K562 (cell line): ENCODE results near the gene LTBP1. TPM values are rescaled to one million over a fixed set of nuclear protein-coding genes. Genes with fewer than 3 reads are reported as not detected.

Source experiments
- ATAC-seq: fragments of 200-7000 bp; cut with Tn5 transposase; 3 replicates; pipeline ENCODE4 v1.9.1; 2020; ENCODE audit warnings: moderate library complexity
- BruUV-seq: library from RNA; stranded (reverse); fragments of 400-500 nt; replicated peaks from 2 replicates; lab custom pipeline; 2021; lab: Mats Ljungman, UMichigan
- CTCF ChIA-PET: fragments of 300-600 bp; formaldehyde crosslinking; extraction: SDS; loops from one replicate; lab custom pipeline; 2021; ENCODE audit warnings: low intra/inter-chr PET ratio; lab: Yijun Ruan, JAX
- POLR2A ChIA-PET: fragments of 300-600, 350-650 bp; sonication (Branson Sonifier 250); formaldehyde crosslinking; extraction: SDS; loops from one replicate; lab custom pipeline; 2021; ENCODE audit warnings: antibody characterized with exemption, inconsistent platforms; lab: Yijun Ruan, JAX
- DNase-seq, 4 experiments: peaks; one replicate each; pipeline versions ENCODE4 v3.0.0 to v3.0.0-alpha.2; 2011 to 2018; ENCODE audit warnings: low spot score in 3 of 4, mixed read lengths in 3 of 4; ENCODE audit errors: extremely low read depth in 1 of 4
- FAIRE-seq: peaks from 2 replicates; lab custom pipeline; 2011; peaks lifted over from hg19 to GRCh38; lab: Jason Lieb, UNC
- H2AFZ ChIP-seq: 2 replicates; pipeline ENCODE4 v1.6.0; 2011; ENCODE audit warnings: low read depth, low read length, control low read depth, inconsistent platforms
- H3K27ac ChIP-seq: fragments of 200-600 bp; 3 replicates; pipeline ENCODE4 v1.8.0; 2011; ENCODE audit warnings: low read depth, mild to moderate bottlenecking, control low read depth, inconsistent platforms, low read length, moderate library complexity, mixed read lengths; ENCODE audit errors: extremely low read depth
- H3K27me3 ChIP-seq, 2 experiments: fragments of 300-600 bp in 1 of 2; 2 replicates in 1 of 2; 3 replicates in 1 of 2; pipeline versions ENCODE4 v1.6.0 to v1.8.0; 2011; ENCODE audit warnings: inconsistent platforms in 2 of 2, low read length in 2 of 2, mild to moderate bottlenecking in 1 of 2, mixed read lengths in 1 of 2, moderate library complexity in 1 of 2; ENCODE audit not compliant: control insufficient read depth in 2 of 2, insufficient read depth in 2 of 2
- H3K36me3 ChIP-seq: fragments of 300-600 bp; 3 replicates; pipeline ENCODE4 v1.8.0; 2011; ENCODE audit warnings: mild to moderate bottlenecking, low read length, inconsistent platforms; ENCODE audit not compliant: control insufficient read depth, insufficient read depth
- H3K4me1 ChIP-seq, 2 experiments: fragments of 200-600 bp in 1 of 2; replicated peaks in 1 of 2; 2 replicates in 1 of 2; 3 replicates in 1 of 2; pipeline versions ENCODE4 v1.5.1 to v1.8.0; 2011; ENCODE audit warnings: inconsistent platforms in 2 of 2, low read length in 2 of 2, mild to moderate bottlenecking in 1 of 2, mixed read lengths in 1 of 2, moderate library complexity in 1 of 2; ENCODE audit not compliant: control insufficient read depth in 2 of 2, insufficient read depth in 2 of 2
- H3K4me2 ChIP-seq: 2 replicates; pipeline ENCODE4 v1.6.1; 2011; ENCODE audit warnings: low read length, control low read depth, inconsistent platforms, mixed read lengths; ENCODE audit not compliant: insufficient read depth
- H3K4me3 ChIP-seq: fragments of 200-600 bp; sonication (generic), shearing (Covaris generic); 2 replicates; pipeline ENCODE4 v1.5.1; 2016; ENCODE audit warnings: control low read depth, inconsistent platforms
- H3K79me2 ChIP-seq: fragments of 200-600 bp; 3 replicates; pipeline ENCODE4 v1.8.0; 2011; ENCODE audit warnings: low read length, inconsistent platforms; ENCODE audit not compliant: control insufficient read depth, insufficient read depth
- H3K9ac ChIP-seq, 2 experiments: 2 replicates each; pipeline versions ENCODE4 v1.6.0 to v1.6.1; 2011; ENCODE audit warnings: low read depth in 2 of 2, low read length in 2 of 2, control low read depth in 1 of 2, inconsistent platforms in 1 of 2, mild to moderate bottlenecking in 1 of 2, mixed read lengths in 1 of 2; ENCODE audit not compliant: insufficient read depth in 1 of 2
- H3K9me1 ChIP-seq: one replicate; pipeline ENCODE4 v1.6.0; 2011; ENCODE audit warnings: inconsistent platforms, mild to moderate bottlenecking, low read length, moderate library complexity; ENCODE audit not compliant: control insufficient read depth, insufficient read depth
- H3K9me3 ChIP-seq: replicated peaks from 2 replicates; pipeline ENCODE4 v1.5.1; 2011; ENCODE audit warnings: low read depth, low read length, inconsistent platforms; ENCODE audit not compliant: control insufficient read depth, insufficient read depth
- H4K20me1 ChIP-seq: replicated peaks from 2 replicates; pipeline ENCODE4 v1.6.1; 2011; ENCODE audit warnings: low read length, inconsistent platforms, mixed read lengths; ENCODE audit not compliant: control insufficient read depth, insufficient read depth
- NFATC3 ChIP-seq: fragments of 450-650 bp; IDR thresholded peaks from 2 replicates; pipeline ENCODE4 v1.6.1; 2017; ENCODE audit warnings: mild to moderate bottlenecking
- RNF219 ChIP-seq: fragments of 250-450 bp; sonication (Bioruptor Pico); IDR thresholded peaks from 2 replicates; pipeline ENCODE4 v1.5.0; 2022; ENCODE audit warnings: mild to moderate bottlenecking
- SFPQ ChIP-seq: fragments of 200-400 bp; formaldehyde crosslinking; IDR thresholded peaks from 2 replicates; pipeline ENCODE4 v1.6.1; 2017; ENCODE audit warnings: mild to moderate bottlenecking, low read depth, low read length, moderate library complexity
- SNRNP70 ChIP-seq: fragments of 200-400 bp; formaldehyde crosslinking; optimal IDR thresholded peaks from 2 replicates; pipeline ENCODE3; 2017; ENCODE audit warnings: low read depth, low read length
- ZNF324 ChIP-seq: fragments of 250-450 bp; sonication (Bioruptor Pico); IDR thresholded peaks from 2 replicates; pipeline ENCODE4 v1.4.0; 2020; ENCODE audit warnings: mild to moderate bottlenecking
- WGBS: fragments of 100-300 bp; shearing (Covaris generic); methylation state at CpG from one replicate; pipeline ENCODE4 v1.1.6; 2016; ENCODE audit warnings: low coverage, mixed read lengths; ENCODE audit not compliant: insufficient coverage; ENCODE audit errors: missing lambda C conversion rate; 5-methylcytosine and 5-hydroxymethylcytosine counted together
- in situ Hi-C: fragments of 300-500 bp; cut with MboI; formaldehyde crosslinking; loops from 4 replicates; pipeline ENCODE4 v1.15.0; 2018; ENCODE audit warnings: inconsistent platforms, mixed read lengths
- intact Hi-C: fragments of 100-400 bp; cut with micrococcal nuclease; formaldehyde crosslinking; loops from 2 replicates; pipeline ENCODE4 v1.14.2; 2022
- polyA plus RNA-seq, 8 experiments: library from polyadenylated mRNA; depleted of rRNA in 4 of 8; stranded (reverse) in 5 of 8; unstranded in 3 of 8; fragments of >200 nt; fragmentation: Nextera tagmentation in 2 of 8; fragmentation: Illumina TruSeq in 1 of 8; extraction: Ambion mirVana in 2 of 8; extraction: Trizol in 1 of 8; gene quantifications; 2 replicates each; pipeline versions ENCODE4 v1.2.1 to v1.2.3, GENCODE V29; 2011 to 2014; ENCODE audit warnings: inconsistent platforms in 1 of 8, missing spikeins in 1 of 8
- total RNA-seq, 7 experiments: library from RNA; depleted of rRNA in 6 of 7; stranded (reverse); fragments of >200 nt in 6 of 7; fragmentation: Illumina TruSeq in 2 of 7; extraction: Trizol in 2 of 7; gene quantifications; 2 replicates each; pipeline versions ENCODE4 v1.2.1 to v1.2.3, GENCODE V29; 2011 to 2021; ENCODE audit warnings: low replicate concordance in 1 of 7

The LTBP1 gene
- total and polyA plus RNA-seq, 9 of the 15 experiments (the other 6 are each of a cell fraction or from before 2014, with no cell fraction given): 3.6 to 16.4 (median 8.5) TPM

GRCh38 chr2:33241072-33241471 lies 294.3 kb downstream of the LTBP1 start:
- in situ Hi-C loops: no loop called here
- BruUV-seq: no TSS peak
- no peak overlapping the region for H2AFZ ChIP-seq
- DNase-seq: no peak
- TF ChIP-seq NFATC3 (no peak), SNRNP70 (no peak), RNF219 (no peak), ZNF324 (CRISPR knock-in tag) (no peak), SFPQ (no peak)
- TF ChIP-seq, all 486 proteins: peak for 0
- ATAC-seq (no peak), FAIRE-seq (no peak)
- Histone ChIP-seq H3K9me1 (no peaks in the 10 kb centered on the region), H3K4me3 (no peak overlapping the region), H3K4me2 (no peak overlapping the region), H3K4me1 (no peaks in the 10 kb centered on the region), H4K20me1 (no peaks in the 10 kb centered on the region), H3K79me2 (no peaks in the 10 kb centered on the region), H3K9ac (no peak overlapping the region), H3K27ac (no peak overlapping the region), H3K36me3 (no peaks in the 10 kb centered on the region), H3K27me3 (no peaks in the 10 kb centered on the region), H3K9me3 (no peaks in the 10 kb centered on the region)
- 24% methylated on average over 5 of the region's 5 CpGs for WGBS
- intact Hi-C loops: no loop called here
- ChIA-PET POLR2A (no interaction called here), CTCF (no interaction called here)
